B cell (primary cell): ENCODE results near the gene HSH2D. TPM values are rescaled to one million over a fixed set of nuclear protein-coding genes. Genes with fewer than 3 reads are reported as not detected.

Experiments
- ATAC-seq: fragments of 200-7000 bp; cut with Tn5 transposase; one replicate; pipeline ENCODE4 v1.10.0; 2021; ENCODE audit warnings: low read depth, mild to moderate bottlenecking, moderate number of reproducible peaks, moderate library complexity
- CTCF ChIA-PET: fragments of 350-600 bp; sonication (Branson Sonifier 250); formaldehyde crosslinking; loops from one replicate; lab custom pipeline; 2021; ENCODE audit warnings: antibody characterized with exemption, inconsistent platforms; lab: Charles Lee
- POLR2A ChIA-PET: fragments of 350-600 bp; sonication (Branson Sonifier 250); formaldehyde crosslinking; loops from one replicate; lab custom pipeline; 2021; ENCODE audit warnings: antibody characterized with exemption; lab: Charles Lee
- DNase-seq: peaks from one replicate; pipeline ENCODE4 v3.0.0; 2013
- H2AFZ ChIP-seq: 2 replicates; pipeline ENCODE4 v1.6.1; 2012; ENCODE audit warnings: mild to moderate bottlenecking, low read depth, low read length; ENCODE audit not compliant: insufficient read depth, poor library complexity, severe bottlenecking
- H3K27ac ChIP-seq, 2 donors: 1 replicate in 1 of 2; 2 replicates in 1 of 2; pipeline ENCODE4 v1.5.1; 2012 to 2013; ENCODE audit warnings: low read length in 2 of 2, mild to moderate bottlenecking in 2 of 2, moderate library complexity in 1 of 2
- H3K27me3 ChIP-seq, 4 experiments: fragments of 200-600 bp in 1 of 4; sonication (generic) in 1 of 4; replicated peaks in 1 of 4; 1 replicate in 2 of 4; 2 replicates in 2 of 4; pipeline versions ENCODE4 v1.6.1 to v1.7.0; 2013 to 2016; ENCODE audit warnings: low read length in 3 of 4, mild to moderate bottlenecking in 2 of 4, mixed read lengths in 1 of 4, moderate library complexity in 1 of 4; ENCODE audit not compliant: insufficient read depth in 4 of 4, control insufficient read depth in 3 of 4; ENCODE audit errors: control extremely low read depth in 1 of 4
- H3K36me3 ChIP-seq, 2 experiments: replicated peaks in 1 of 2; 1 replicate in 1 of 2; 2 replicates in 1 of 2; pipeline versions ENCODE4 v1.6.1 to v1.7.1; 2013; ENCODE audit warnings: low read length in 1 of 2; ENCODE audit not compliant: insufficient read depth in 2 of 2, control insufficient read depth in 1 of 2; ENCODE audit errors: control extremely low read depth in 1 of 2, extremely low read depth in 1 of 2
- H3K4me1 ChIP-seq, 2 donors: fragments of 200-600 bp in 1 of 2; sonication (generic) in 1 of 2; 1 replicate in 1 of 2; 2 replicates in 1 of 2; pipeline versions ENCODE4 v1.5.1 to v1.6.1; 2013 to 2017; ENCODE audit warnings: low read length in 2 of 2; ENCODE audit not compliant: control insufficient read depth in 2 of 2, insufficient read depth in 2 of 2
- H3K4me2 ChIP-seq: replicated peaks from 2 replicates; pipeline ENCODE3; 2012; ENCODE audit warnings: mild to moderate bottlenecking, low read depth, low read length; ENCODE audit not compliant: poor library complexity, severe bottlenecking
- H3K4me3 ChIP-seq, 5 experiments: fragments of 200-600 bp in 1 of 5; sonication (generic) in 1 of 5; 1 replicate in 3 of 5; 2 replicates in 2 of 5; pipeline versions ENCODE4 v1.5.1 to v1.7.0; 2011 to 2016; ENCODE audit warnings: low read length in 4 of 5, mild to moderate bottlenecking in 4 of 5, low read depth in 2 of 5, control low read depth in 1 of 5, moderate library complexity in 1 of 5; ENCODE audit not compliant: insufficient read depth in 1 of 5; ENCODE audit errors: control extremely low read depth in 1 of 5, extremely low read depth in 1 of 5
- H3K79me2 ChIP-seq: fragments of 200-600 bp; sonication (generic); one replicate; pipeline ENCODE4 v1.6.0; 2016; ENCODE audit warnings: low read length; ENCODE audit not compliant: control insufficient read depth, insufficient read depth
- H3K9ac ChIP-seq: fragments of 200-600 bp; sonication (generic); 2 replicates; pipeline ENCODE4 v1.6.1; 2017; ENCODE audit warnings: mild to moderate bottlenecking, low read length, moderate library complexity
- H3K9me3 ChIP-seq, 3 donors: one replicate each; pipeline versions ENCODE4 v1.6.1 to v1.7.1; 2013; ENCODE audit warnings: low read length in 2 of 3; ENCODE audit not compliant: control insufficient read depth in 2 of 3, insufficient read depth in 1 of 3; ENCODE audit errors: control extremely low read depth in 1 of 3
- H4K20me1 ChIP-seq: 2 replicates; pipeline ENCODE4 v1.6.0; 2012; ENCODE audit warnings: mild to moderate bottlenecking, low read length; ENCODE audit not compliant: insufficient read depth, control insufficient read depth, poor library complexity, severe bottlenecking
- H3K27ac Mint-ChIP-seq: one replicate; pipeline ENCODE4 v1.8.0; 2021; ENCODE audit warnings: mixed read lengths
- H3K27me3 Mint-ChIP-seq: one replicate; pipeline ENCODE4 v1.8.0; 2021; ENCODE audit warnings: mixed read lengths
- H3K4me1 Mint-ChIP-seq: one replicate; pipeline ENCODE4 v1.8.0; 2021; ENCODE audit warnings: mixed read lengths
- H3K4me3 Mint-ChIP-seq: one replicate; pipeline ENCODE4 v1.8.0; 2021; ENCODE audit warnings: mixed read lengths
- H3K9me3 Mint-ChIP-seq: one replicate; pipeline ENCODE4 v1.8.0; 2022; ENCODE audit warnings: mixed read lengths; ENCODE audit not compliant: insufficient read depth
- EZH2 ChIP-seq: IDR thresholded peaks from 2 replicates; pipeline ENCODE4 v1.6.1; 2012; ENCODE audit warnings: borderline replicate concordance, low read depth, mild to moderate bottlenecking, moderate library complexity, low read length; ENCODE audit not compliant: insufficient read depth, poor library complexity, severe bottlenecking
- WGBS: methylation state at CpG from one replicate; pipeline ENCODE4 v1.1.5; 2013; ENCODE audit warnings: missing lambda C conversion rate; ENCODE audit not compliant: insufficient coverage; 5-methylcytosine and 5-hydroxymethylcytosine counted together
- intact Hi-C: fragments of 100-400 bp; cut with micrococcal nuclease; formaldehyde crosslinking; loops from one replicate; pipeline ENCODE4 v1.10.0; 2022
- polyA plus RNA-seq: library from polyadenylated mRNA; depleted of rRNA; stranded (reverse); fragments of >200 nt; gene quantifications from 2 replicates; pipeline ENCODE4 v1.2.3, GENCODE V29; 2012
- total RNA-seq, 2 donors: library from RNA; stranded (reverse); fragments of 120-200 nt in 1 of 2; gene quantifications; 1 replicate in 1 of 2; 2 replicates in 1 of 2; pipeline versions ENCODE4 v1.2.3 to v1.2.4, GENCODE V29; 2013 to 2022
- TF ChIP-seq, protein P1 (sequence below): fragments of 200-600 bp; IDR thresholded peaks from one replicate; pipeline ENCODE4 v1.8.0; 2022; ENCODE audit warnings: antibody characterized with exemption, mild to moderate bottlenecking

The HSH2D gene
- total and polyA plus RNA-seq, 2 donors (not counting 1 experiment from before 2014, with no cell fraction given) = 259 to 299 TPM

DNA sequence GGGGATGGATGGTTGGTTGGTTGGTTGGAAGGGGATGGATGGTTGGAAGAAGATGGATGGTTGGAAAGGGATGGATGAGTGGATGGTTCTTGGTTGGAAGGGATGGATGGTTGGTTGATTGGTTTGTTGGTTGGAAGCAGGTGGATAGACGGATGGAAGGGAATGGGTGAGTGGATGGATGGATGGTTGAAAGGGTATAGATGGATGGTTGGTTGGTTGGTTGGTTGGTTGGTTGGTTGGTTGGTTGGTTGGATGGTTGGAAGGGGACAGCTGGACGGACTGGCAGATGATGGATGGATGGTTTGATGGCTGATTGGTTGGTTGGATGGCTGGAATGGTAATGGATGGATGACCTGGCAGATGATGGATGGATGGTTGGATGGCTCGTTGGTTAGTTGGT, 11.8 kb upstream of the HSH2D start:
- Mint-ChIP-seq H3K9me3 (peaks cover 5% of the 10 kb centered on the region), H3K27me3 (no peaks in the 10 kb centered on the region), H3K27ac (peak overlapping the region; percentile 46), H3K4me1 (peaks cover 19% of the 10 kb centered on the region), H3K4me3 (no peak overlapping the region)
- intact Hi-C loops = no loop called here
- H3K27me3 ChIP-seq = no peaks in the 10 kb centered on the region
- no peak overlapping the region for H2AFZ ChIP-seq
- CTCF ChIA-PET = no interaction called here
- WGBS = 96% methylated on average over 3 of the region's 3 CpGs
- POLR2A ChIA-PET = no interaction called here
- peaks cover 0 to 15% of the 10 kb centered on the region in 2 donors for H3K4me1 ChIP-seq
- DNase-seq (no peak), ATAC-seq (no peak)
- H3K4me2 ChIP-seq = no peak overlapping the region
- H3K36me3 ChIP-seq = peaks cover 0 to 77% of the 10 kb centered on the region in 2 experiments
- H4K20me1 ChIP-seq = peaks cover 15% of the 10 kb centered on the region
- no peaks in the 10 kb centered on the region for H3K9me3 ChIP-seq
- TF ChIP-seq, protein P1, sequence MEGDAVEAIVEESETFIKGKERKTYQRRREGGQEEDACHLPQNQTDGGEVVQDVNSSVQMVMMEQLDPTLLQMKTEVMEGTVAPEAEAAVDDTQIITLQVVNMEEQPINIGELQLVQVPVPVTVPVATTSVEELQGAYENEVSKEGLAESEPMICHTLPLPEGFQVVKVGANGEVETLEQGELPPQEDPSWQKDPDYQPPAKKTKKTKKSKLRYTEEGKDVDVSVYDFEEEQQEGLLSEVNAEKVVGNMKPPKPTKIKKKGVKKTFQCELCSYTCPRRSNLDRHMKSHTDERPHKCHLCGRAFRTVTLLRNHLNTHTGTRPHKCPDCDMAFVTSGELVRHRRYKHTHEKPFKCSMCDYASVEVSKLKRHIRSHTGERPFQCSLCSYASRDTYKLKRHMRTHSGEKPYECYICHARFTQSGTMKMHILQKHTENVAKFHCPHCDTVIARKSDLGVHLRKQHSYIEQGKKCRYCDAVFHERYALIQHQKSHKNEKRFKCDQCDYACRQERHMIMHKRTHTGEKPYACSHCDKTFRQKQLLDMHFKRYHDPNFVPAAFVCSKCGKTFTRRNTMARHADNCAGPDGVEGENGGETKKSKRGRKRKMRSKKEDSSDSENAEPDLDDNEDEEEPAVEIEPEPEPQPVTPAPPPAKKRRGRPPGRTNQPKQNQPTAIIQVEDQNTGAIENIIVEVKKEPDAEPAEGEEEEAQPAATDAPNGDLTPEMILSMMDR = no peak
- TF ChIP-seq EZH2 = no peak
- no peak overlapping the region for H3K4me3 ChIP-seq
- peaks cover 41% of the 10 kb centered on the region for H3K79me2 ChIP-seq
- no peak overlapping the region for H3K9ac ChIP-seq
- peak overlapping the region in 1 of 2 donors; percentile 42 for H3K27ac ChIP-seq

DNA sequence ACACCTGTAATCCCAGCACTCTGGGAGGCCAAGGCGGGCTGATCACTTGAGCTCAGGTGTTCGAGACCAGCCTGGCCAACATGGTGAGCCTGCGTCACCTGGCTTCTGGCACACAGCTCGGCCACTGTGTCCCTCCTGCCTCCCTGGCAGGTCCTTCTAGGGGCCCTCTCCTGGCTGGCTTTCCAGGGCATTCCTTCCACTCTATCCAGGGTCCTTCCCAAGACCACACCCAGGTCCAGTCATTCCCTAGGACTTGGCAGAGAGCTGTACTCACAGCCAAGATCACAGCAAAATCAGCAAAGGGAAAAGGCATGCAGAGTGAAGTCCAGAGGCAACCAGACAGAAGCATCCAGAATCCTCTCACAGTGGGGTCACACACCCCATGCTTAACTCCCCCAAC, 9.7 kb upstream of the HSH2D start:
- Mint-ChIP-seq H3K4me1 (peaks cover 26% of the 10 kb centered on the region), H3K4me3 (no peak overlapping the region)
- peaks cover 0 to 55% of the 10 kb centered on the region in 2 experiments for H3K36me3 ChIP-seq

More for the DNA sequence above, 9.7 kb upstream of the HSH2D start:
- DNase-seq (no peak), ATAC-seq (no peak)
- WGBS = 100% methylated on average over 4 of the region's 4 CpGs
- H3K4me2 ChIP-seq = no peak overlapping the region
- no peak for TF ChIP-seq EZH2
- TF ChIP-seq, protein P1 = no peak
- H3K4me1 ChIP-seq = peaks cover 0 to 15% of the 10 kb centered on the region in 2 donors
- H4K20me1 ChIP-seq = peaks cover 5% of the 10 kb centered on the region
- H3K79me2 ChIP-seq = peaks cover 20% of the 10 kb centered on the region
- no peak overlapping the region for H3K4me3 ChIP-seq
- no peaks in the 10 kb centered on the region for H3K9me3 ChIP-seq
- intact Hi-C loops = no loop called here
- H3K9ac ChIP-seq = no peak overlapping the region
- Mint-ChIP-seq H3K9me3 (peaks cover 8% of the 10 kb centered on the region), H3K27me3 (no peaks in the 10 kb centered on the region), H3K27ac (peak overlapping the region; percentile 88)
- H2AFZ ChIP-seq = no peak overlapping the region
- POLR2A ChIA-PET = interaction anchor here (0.6 kb wide), 1 partner anchor 219 kb away, joined by 3 read pairs; no protein-coding TSS in a partner anchor
- H3K27ac ChIP-seq = peak overlapping the region in 1 of 2 donors; percentile 69
- no peaks in the 10 kb centered on the region for H3K27me3 ChIP-seq
- CTCF ChIA-PET = interaction anchor here (0.6 to 1.9 kb wide), 5 partner anchors 10 to 92 kb away, joined by 3 to 6 read pairs (median 4); partner anchors contain the start of gene HSH2D
